ENCODE results near the gene THRB.

THRB gene

DNA sequence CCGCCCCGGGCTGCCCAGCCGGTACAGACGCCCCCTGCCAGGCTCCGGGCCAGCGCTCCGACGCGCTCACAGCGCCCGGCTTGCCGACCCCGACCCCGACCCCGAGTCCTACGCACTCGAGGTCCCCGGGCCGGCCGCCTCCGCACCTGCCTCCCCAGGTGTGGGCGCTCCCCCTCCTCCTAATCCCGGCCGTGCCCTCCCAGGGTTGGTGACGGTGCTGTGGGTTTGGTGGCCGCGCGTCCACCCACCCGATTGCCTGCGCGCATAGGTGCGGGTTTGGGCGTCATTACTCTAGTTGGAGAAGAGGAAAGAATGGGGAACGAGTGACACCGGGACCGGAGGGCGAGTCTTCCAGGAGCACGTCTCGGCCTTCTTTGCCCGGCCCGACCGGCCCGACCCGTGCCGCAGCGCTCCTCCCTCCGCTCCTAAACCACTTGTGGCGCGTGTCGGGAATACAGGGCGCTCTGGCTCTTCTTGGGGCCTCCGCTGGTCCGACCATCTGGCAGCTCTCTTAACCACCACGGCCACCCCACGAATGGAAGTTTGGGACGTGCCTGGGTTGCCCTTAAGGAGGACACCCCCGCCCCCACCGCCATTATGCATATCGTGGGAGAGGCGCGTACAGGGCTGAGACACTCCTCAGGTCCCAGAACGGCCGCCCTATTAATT is 810 bp upstream of the THRB start:
- ATAC-seq (replicated peaks; ENCODE audit: extremely low read depth, poor library complexity, severe bottlenecking) (no peak), DNase-seq (ENCODE audit: low spot score in 2 of 2) (no peak)
- H3K36me3 Mint-ChIP-seq (ENCODE audit: insufficient read depth) = no peaks in the 10 kb centered on the region
- H3K4me3 Mint-ChIP-seq = peak overlapping the region; percentile 39
- no peaks in the 10 kb centered on the region for H3K4me1 Mint-ChIP-seq
- peaks cover 6% of the 10 kb centered on the region for H3K9me3 Mint-ChIP-seq
- H3K27me3 Mint-ChIP-seq = peaks cover 22% of the 10 kb centered on the region
- no peak overlapping the region for H3K27ac Mint-ChIP-seq (ENCODE audit: low read depth)

DNA sequence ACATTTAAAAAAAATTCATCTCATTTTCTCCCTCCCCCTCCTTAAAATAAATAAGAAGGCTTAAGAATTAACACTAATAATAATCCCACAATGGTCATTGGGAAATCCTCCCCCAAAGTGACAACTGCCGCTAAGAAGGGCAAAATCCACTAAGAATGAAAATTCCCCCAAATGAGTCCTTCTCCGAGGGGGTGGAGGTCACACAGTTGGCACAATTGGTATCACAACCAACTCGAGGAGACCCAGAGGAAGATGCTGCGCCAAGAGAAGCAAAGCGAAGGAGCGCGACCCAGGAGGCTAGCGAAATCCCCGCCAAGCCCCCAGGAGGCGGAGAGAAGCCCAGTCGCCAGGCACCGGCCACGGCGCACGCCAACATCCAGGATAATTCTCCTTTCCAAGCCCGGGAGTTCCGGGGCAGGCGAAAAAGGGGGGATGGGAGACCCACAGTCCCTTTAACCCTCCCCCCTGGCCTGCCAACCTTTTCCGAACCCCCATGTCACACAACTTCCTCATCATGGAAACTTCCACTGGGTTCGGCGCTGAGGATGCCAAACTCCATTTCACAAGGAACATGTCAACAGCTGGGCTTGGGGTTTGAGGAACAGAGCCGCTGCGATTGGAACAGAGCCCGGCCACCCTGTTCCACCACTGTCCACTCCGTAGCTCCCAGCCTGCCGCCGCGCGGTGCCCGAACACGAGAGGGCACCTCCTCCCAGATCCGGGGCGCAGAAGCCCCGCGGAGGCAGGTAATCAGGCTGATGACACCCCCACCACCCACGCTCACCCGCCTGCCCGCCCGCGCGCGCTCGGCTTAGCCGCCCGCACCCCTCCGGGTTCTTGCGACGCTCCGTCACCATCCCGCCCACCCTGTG is 668 bp downstream of the THRB start:
- no peaks in the 10 kb centered on the region for H3K4me1 Mint-ChIP-seq
- H3K4me3 Mint-ChIP-seq = no peak overlapping the region
- H3K36me3 Mint-ChIP-seq (ENCODE audit: insufficient read depth) = no peaks in the 10 kb centered on the region
- no peak for DNase-seq (ENCODE audit: low spot score in 2 of 2)
- H3K27me3 Mint-ChIP-seq = peaks cover 22% of the 10 kb centered on the region
- no peak overlapping the region for H3K27ac Mint-ChIP-seq (ENCODE audit: low read depth)
- H3K9me3 Mint-ChIP-seq = peaks cover 6% of the 10 kb centered on the region
- ATAC-seq (replicated peaks; ENCODE audit: extremely low read depth, poor library complexity, severe bottlenecking) = no peak

DNA sequence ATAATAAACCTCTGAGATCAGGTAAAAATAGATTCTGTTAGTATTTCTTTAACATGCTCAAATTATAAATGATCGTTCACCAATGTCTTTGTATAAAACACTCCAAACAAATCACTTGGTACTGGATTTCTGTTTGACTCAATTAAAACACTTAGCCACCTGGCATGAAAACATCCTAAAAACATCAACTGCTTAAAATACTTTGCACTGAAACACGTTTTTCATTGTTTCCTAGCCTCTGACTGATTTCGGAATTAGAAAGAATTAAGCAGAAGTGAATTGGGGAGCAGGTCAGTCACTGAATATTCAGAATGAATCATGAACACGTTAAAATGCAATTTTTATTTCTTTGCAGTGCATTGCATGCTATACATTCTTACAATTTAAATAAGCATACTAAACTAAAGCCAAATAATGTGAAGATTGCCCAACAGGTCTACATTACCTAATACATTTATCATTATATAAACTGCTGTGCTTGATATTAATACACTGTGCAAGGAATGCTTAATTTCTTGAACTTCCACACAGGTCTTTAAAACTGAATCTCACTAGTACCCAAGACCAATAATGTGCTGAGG is 1.6 kb downstream of the THRB start:
- Mint-ChIP-seq H3K9me3 (peaks cover 6% of the 10 kb centered on the region), H3K4me3 (no peak overlapping the region), H3K27ac (ENCODE audit: low read depth) (no peak overlapping the region), H3K27me3 (peaks cover 22% of the 10 kb centered on the region), H3K4me1 (no peaks in the 10 kb centered on the region), H3K36me3 (ENCODE audit: insufficient read depth) (no peaks in the 10 kb centered on the region)
- no peak for ATAC-seq (replicated peaks; ENCODE audit: extremely low read depth, poor library complexity, severe bottlenecking)
- DNase-seq (ENCODE audit: low spot score in 2 of 2) = no peak

DNA sequence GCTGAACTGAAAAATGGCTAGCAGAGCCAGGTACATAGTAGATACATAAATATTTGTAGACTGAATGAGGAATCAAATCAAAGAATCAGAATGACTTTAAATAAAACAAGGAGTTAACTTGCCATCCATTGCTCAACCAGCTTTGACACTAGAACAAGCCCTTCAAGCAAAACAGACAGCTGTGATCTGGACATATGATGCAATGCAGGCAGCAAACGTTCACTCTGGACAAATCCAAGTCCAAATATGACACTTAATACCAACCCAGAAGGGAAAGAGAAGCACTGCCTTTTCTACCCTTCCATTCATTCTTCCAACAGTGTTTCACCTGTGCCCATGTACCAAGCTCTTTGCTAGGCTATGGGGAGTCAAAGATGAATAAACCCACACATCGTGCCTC is 4.5 kb downstream of the THRB start:
- H3K27me3 Mint-ChIP-seq = peaks cover 9% of the 10 kb centered on the region
- no peak for ATAC-seq (replicated peaks; ENCODE audit: extremely low read depth, poor library complexity, severe bottlenecking)
- no peak overlapping the region for H3K4me3 Mint-ChIP-seq
- no peak for DNase-seq (ENCODE audit: low spot score in 2 of 2)
- H3K36me3 Mint-ChIP-seq (ENCODE audit: insufficient read depth) = no peaks in the 10 kb centered on the region
- peaks cover 11% of the 10 kb centered on the region for H3K9me3 Mint-ChIP-seq
- no peaks in the 10 kb centered on the region for H3K4me1 Mint-ChIP-seq
- H3K27ac Mint-ChIP-seq (ENCODE audit: low read depth) = no peak overlapping the region

DNA sequence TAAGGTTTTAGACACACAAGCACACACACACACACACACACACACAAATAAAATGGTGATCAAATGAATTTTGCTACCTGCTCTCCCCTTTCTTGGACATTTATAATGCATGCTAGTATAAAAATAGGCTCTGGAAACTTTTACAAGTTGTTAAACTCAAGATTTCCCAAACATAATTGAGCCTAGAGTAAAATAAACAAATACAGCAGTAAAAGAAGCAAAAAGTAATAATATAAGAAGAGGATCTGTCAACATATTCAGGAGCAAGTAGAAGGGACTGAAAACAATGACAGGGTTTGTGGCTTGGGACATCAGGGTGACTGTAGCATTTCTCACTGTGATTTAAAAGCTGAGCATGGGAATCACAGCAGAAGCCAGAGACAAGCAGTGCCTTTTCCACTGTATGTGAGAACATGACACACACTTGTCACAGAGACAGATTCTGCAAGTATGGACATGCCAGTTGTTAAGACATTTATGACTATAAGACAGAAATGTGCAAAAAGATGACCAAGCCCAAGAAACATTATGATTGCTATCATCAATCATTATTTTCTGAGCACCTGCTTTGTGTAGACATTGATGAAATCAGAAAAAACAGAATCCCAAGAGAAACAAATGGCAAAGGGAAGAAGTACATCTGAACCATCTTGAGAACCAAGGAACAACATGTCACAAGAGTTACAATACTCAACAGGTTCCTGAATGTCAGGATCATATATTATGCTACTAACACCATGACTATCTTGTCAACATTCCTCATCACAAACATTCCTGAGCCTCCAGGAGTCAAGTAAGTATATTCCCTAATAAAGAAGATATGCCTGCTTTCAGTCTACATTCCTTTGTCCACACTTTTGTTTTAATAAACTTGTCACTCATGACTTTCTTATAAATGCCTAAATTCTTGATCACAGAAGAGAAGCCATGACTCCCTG is 7.1 kb downstream of the THRB start:
- Mint-ChIP-seq H3K27me3 (no peaks in the 10 kb centered on the region), H3K4me3 (no peak overlapping the region)

DNA sequence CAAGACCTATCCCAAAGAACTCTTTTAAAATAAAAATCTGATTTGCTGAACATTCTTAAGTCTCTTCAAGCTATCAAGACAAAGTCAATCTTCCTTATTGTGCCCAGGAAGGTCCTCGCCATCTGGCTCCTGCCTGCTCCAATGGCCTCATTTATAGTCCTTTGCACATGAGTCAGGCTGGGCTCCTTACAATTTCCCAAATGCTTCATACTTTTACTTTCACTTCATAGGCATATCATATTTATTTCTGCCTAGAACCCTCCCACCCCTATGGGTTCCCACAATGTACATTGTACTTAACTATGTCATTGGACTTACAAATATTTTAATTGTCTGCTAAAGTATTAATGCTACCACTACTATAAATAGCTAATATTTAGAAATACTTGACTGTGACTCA is 9.1 kb downstream of the THRB start:
- Mint-ChIP-seq H3K36me3 (ENCODE audit: insufficient read depth) (no peaks in the 10 kb centered on the region), H3K27me3 (no peaks in the 10 kb centered on the region), H3K4me1 (no peaks in the 10 kb centered on the region), H3K4me3 (no peak overlapping the region), H3K9me3 (peaks cover 5% of the 10 kb centered on the region), H3K27ac (ENCODE audit: low read depth) (no peak overlapping the region)
- no peak for ATAC-seq (replicated peaks; ENCODE audit: extremely low read depth, poor library complexity, severe bottlenecking)
- no peak for DNase-seq (ENCODE audit: low spot score in 2 of 2)

More for the DNA sequence above, 7.1 kb downstream of the THRB start:
- no peak for DNase-seq (ENCODE audit: low spot score in 2 of 2)
- Mint-ChIP-seq H3K27ac (ENCODE audit: low read depth) (no peak overlapping the region), H3K36me3 (ENCODE audit: insufficient read depth) (no peaks in the 10 kb centered on the region), H3K9me3 (peaks cover 11% of the 10 kb centered on the region), H3K4me1 (no peaks in the 10 kb centered on the region)
- no peak for ATAC-seq (replicated peaks; ENCODE audit: extremely low read depth, poor library complexity, severe bottlenecking)

DNA sequence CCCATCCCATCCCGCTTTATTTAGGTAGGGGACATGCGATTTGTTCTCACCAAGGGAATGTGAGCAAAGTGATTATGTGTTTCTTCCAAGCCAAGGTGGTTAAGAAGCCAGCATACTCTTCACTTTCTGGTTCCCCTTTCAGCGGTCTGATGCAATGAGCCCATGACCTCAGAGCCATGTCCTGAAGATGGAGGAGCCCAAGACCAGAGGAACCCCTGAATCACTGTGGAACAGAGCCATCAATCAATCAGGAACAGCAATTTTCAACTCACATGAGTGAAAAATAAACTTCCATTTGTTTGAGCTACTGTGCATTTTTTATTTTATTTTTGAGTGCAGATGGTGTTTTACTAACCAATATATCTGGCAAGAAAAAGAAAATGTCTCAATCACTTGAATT is 10.8 kb downstream of the THRB start:
- Mint-ChIP-seq H3K4me3 (no peak overlapping the region), H3K36me3 (ENCODE audit: insufficient read depth) (no peaks in the 10 kb centered on the region), H3K27me3 (no peaks in the 10 kb centered on the region), H3K4me1 (no peaks in the 10 kb centered on the region), H3K27ac (ENCODE audit: low read depth) (no peak overlapping the region), H3K9me3 (peaks cover 5% of the 10 kb centered on the region)
- ATAC-seq (replicated peaks; ENCODE audit: extremely low read depth, poor library complexity, severe bottlenecking) = no peak
- no peak for DNase-seq (ENCODE audit: low spot score in 2 of 2)

DNA sequence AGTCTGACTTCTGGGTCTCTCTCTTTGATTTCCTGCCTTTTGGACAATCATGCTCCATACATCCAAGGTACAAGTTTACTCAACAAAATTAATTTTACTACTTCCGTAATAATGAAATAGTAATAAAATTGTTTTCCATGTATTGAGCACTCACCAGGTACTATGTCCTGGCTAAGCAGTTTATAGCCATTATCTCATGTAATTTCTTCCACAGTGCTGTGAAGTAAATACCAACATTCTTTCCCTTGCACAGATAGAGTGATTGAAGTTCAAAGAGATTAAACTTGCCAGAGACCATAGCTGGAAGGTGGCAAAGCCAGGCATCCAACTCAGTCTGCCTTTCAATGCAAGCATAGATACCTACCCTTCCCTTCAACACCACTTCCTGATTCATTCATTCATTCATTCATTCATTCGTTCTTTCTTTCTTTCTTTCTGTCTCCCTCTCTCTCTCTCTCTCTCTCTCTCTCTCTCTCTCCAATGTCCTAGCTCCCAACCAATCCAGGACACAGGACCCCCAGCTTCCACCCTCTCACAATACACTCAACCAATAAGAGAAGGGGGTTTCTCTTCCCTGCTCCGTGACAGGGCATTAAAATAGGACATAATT is 12.4 kb downstream of the THRB start:
- ATAC-seq (replicated peaks; ENCODE audit: extremely low read depth, poor library complexity, severe bottlenecking) = no peak
- H3K9me3 Mint-ChIP-seq = peaks cover 5% of the 10 kb centered on the region
- H3K4me1 Mint-ChIP-seq = no peaks in the 10 kb centered on the region
- H3K4me3 Mint-ChIP-seq = no peak overlapping the region
- DNase-seq (ENCODE audit: low spot score in 2 of 2) = no peak
- H3K27ac Mint-ChIP-seq (ENCODE audit: low read depth) = no peak overlapping the region
- no peaks in the 10 kb centered on the region for H3K36me3 Mint-ChIP-seq (ENCODE audit: insufficient read depth)
- H3K27me3 Mint-ChIP-seq = no peaks in the 10 kb centered on the region

DNA sequence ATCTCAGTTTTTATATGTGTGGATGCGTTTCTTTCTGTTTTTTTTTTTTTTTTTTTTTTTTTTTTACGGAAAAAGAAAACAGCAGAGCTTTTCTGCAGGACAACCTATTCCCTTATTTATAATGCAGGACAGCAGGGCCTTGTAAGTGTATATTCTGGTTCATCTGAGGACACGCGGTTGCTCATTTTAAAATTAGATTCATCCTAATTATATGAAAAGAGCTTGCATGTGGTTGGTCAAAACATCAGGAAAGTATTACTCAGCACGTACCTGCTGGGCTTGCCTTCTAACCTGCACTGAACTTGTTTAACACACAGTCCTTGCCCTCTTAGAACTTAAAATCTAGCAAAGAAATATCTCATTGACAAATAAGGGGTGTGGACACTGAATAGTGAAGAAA is 13.5 kb downstream of the THRB start:
- no peaks in the 10 kb centered on the region for H3K27me3 Mint-ChIP-seq
- H3K27ac Mint-ChIP-seq (ENCODE audit: low read depth) = no peak overlapping the region
- ATAC-seq (replicated peaks; ENCODE audit: extremely low read depth, poor library complexity, severe bottlenecking) = no peak
- no peak for DNase-seq (ENCODE audit: low spot score in 2 of 2)
- no peak overlapping the region for H3K4me3 Mint-ChIP-seq
- no peaks in the 10 kb centered on the region for H3K4me1 Mint-ChIP-seq
- peaks cover 5% of the 10 kb centered on the region for H3K9me3 Mint-ChIP-seq
- no peaks in the 10 kb centered on the region for H3K36me3 Mint-ChIP-seq (ENCODE audit: insufficient read depth)

DNA sequence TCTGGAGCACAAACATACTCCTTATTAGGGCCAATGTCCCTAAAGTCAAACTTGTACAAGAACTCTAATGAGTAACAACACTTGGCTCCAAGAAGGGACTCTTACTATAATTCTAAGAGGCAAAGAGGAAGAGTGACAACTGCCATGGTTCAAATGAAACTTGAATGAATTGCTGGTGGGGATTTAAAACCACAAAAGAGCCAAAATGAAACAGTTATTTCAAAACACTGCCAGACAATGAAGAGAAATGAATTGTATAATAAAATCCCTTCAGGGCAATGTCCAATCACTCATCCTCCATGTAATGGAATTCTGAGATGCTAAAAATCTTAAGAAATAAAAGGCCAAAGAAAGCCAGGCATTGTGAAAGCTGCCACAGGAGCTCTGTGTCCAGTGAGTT is 14.2 kb downstream of the THRB start:
- Mint-ChIP-seq H3K27me3 (no peaks in the 10 kb centered on the region), H3K4me1 (no peaks in the 10 kb centered on the region), H3K27ac (ENCODE audit: low read depth) (no peak overlapping the region), H3K9me3 (no peaks in the 10 kb centered on the region), H3K36me3 (ENCODE audit: insufficient read depth) (no peaks in the 10 kb centered on the region), H3K4me3 (no peak overlapping the region)
- ATAC-seq (replicated peaks; ENCODE audit: extremely low read depth, poor library complexity, severe bottlenecking) = no peak
- no peak for DNase-seq (ENCODE audit: low spot score in 2 of 2)

DNA sequence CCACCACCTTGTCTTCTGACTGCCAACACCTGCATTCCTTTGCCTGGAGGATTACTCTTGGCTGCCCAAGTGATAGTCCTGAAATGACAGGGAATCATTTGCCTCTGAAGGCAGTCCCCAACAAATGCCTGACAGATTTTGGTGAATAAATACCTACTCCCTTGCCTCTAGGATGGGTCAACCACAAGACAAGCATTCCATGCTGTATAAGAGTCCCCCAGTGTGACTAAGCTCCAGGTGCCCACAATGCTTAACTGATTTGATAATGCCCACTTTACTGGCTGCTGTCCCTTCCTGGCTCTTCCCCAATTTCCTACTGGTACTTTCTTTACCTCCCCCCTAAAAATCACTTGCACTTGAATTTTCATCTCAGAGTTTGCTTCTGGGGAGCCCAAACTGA is 14.8 kb downstream of the THRB start:
- Mint-ChIP-seq H3K4me3 (no peak overlapping the region), H3K9me3 (no peaks in the 10 kb centered on the region), H3K27me3 (no peaks in the 10 kb centered on the region), H3K27ac (ENCODE audit: low read depth) (no peak overlapping the region), H3K36me3 (ENCODE audit: insufficient read depth) (no peaks in the 10 kb centered on the region), H3K4me1 (no peaks in the 10 kb centered on the region)
- DNase-seq (ENCODE audit: low spot score in 2 of 2) = no peak
- no peak for ATAC-seq (replicated peaks; ENCODE audit: extremely low read depth, poor library complexity, severe bottlenecking)

Measured in central memory CD8-positive, alpha-beta T cell (primary cell).